ENCODE results near the gene SERPINA12. TPM values are rescaled to one million over a fixed set of nuclear protein-coding genes. Genes with fewer than 3 reads are reported as not detected.
"Not testable (repeated sequence)": the region's sequence is repeated elsewhere in the genome, so short reads cannot be mapped to it uniquely, and the experiment has no call there.

SERPINA12 gene
- total RNA-seq, 2 donors from 2014 or later: 0.82 to 1.1 TPM

GRCh38 chr14:94517641-94518257, 8.5 kb upstream of the SERPINA12 start:
- H3K4me3 ChIP-seq: no peak overlapping the region
- intact Hi-C loops (cut with DNase I): no loop called here
- H3K9me3 ChIP-seq: no peaks in the 10 kb centered on the region
- DNase-seq (ENCODE audit: low spot score): no peak
- TF ChIP-seq CTCF (IDR thresholded peaks at IDR 0.05) (no peak), POLR2AphosphoS5 (IDR thresholded peaks at IDR 0.05) (no peak), POLR2A (IDR thresholded peaks at IDR 0.05) (no peak)
- 27% methylated on average over 7 of the region's 7 CpGs for WGBS
- H3K27ac ChIP-seq: no peak overlapping the region
- H3K36me3 ChIP-seq: no peaks in the 10 kb centered on the region
- H3K27me3 ChIP-seq (replicated peaks; ENCODE audit: insufficient read depth): no peaks in the 10 kb centered on the region
- no peaks in the 10 kb centered on the region for H3K4me1 ChIP-seq (replicated peaks)

GRCh38 chr14:94517248-94517640, 8.0 kb upstream of the SERPINA12 start:
- TF ChIP-seq POLR2A (IDR thresholded peaks at IDR 0.05): no peak
- 52% methylated on average over 10 of the region's 10 CpGs for WGBS
- no peaks in the 10 kb centered on the region for H3K36me3 ChIP-seq
- H3K27ac ChIP-seq: no peak overlapping the region
- no peaks in the 10 kb centered on the region for H3K4me1 ChIP-seq (replicated peaks)
- intact Hi-C loops (cut with DNase I): no loop called here
- no peak overlapping the region for H3K4me3 ChIP-seq
- no peaks in the 10 kb centered on the region for H3K27me3 ChIP-seq (replicated peaks; ENCODE audit: insufficient read depth)
- H3K9me3 ChIP-seq: no peaks in the 10 kb centered on the region
- no peak for DNase-seq (ENCODE audit: low spot score)

GRCh38 chr14:94515856-94516255, 6.6 kb upstream of the SERPINA12 start:
- H3K36me3 ChIP-seq: no peaks in the 10 kb centered on the region
- intact Hi-C loops (cut with DNase I): no loop called here
- no peak overlapping the region for H3K27ac ChIP-seq
- no peaks in the 10 kb centered on the region for H3K4me1 ChIP-seq (replicated peaks)
- DNase-seq (ENCODE audit: low spot score): no peak
- TF ChIP-seq POLR2A (IDR thresholded peaks at IDR 0.05): no peak
- no peak for TF ChIP-seq CTCF (IDR thresholded peaks at IDR 0.05)
- no peak for TF ChIP-seq POLR2AphosphoS5 (IDR thresholded peaks at IDR 0.05)
- no peak overlapping the region for H3K4me3 ChIP-seq
- no peaks in the 10 kb centered on the region for H3K9me3 ChIP-seq
- WGBS: 96% methylated on average over 6 of the region's 6 CpGs
- no peaks in the 10 kb centered on the region for H3K27me3 ChIP-seq (replicated peaks; ENCODE audit: insufficient read depth)

GRCh38 chr14:94515426-94515825, 6.2 kb upstream of the SERPINA12 start:
- Histone ChIP-seq H3K36me3 (no peaks in the 10 kb centered on the region), H3K27ac (no peak overlapping the region), H3K9me3 (no peaks in the 10 kb centered on the region), H3K4me1 (replicated peaks) (no peaks in the 10 kb centered on the region), H3K27me3 (replicated peaks; ENCODE audit: insufficient read depth) (no peaks in the 10 kb centered on the region), H3K4me3 (no peak overlapping the region)
- intact Hi-C loops (cut with DNase I): no loop called here
- TF ChIP-seq POLR2AphosphoS5 (IDR thresholded peaks at IDR 0.05): no peak
- WGBS: 77% methylated on average over 9 of the region's 9 CpGs
- DNase-seq (ENCODE audit: low spot score): no peak

- TF ChIP-seq POLR2A (IDR thresholded peaks at IDR 0.05) (no peak), POLR2AphosphoS5 (IDR thresholded peaks at IDR 0.05) (no peak), CTCF (IDR thresholded peaks at IDR 0.05) (no peak)
- Histone ChIP-seq H3K36me3 (no peaks in the 10 kb centered on the region), H3K9me3 (no peaks in the 10 kb centered on the region), H3K4me3 (no peak overlapping the region), H3K27me3 (replicated peaks; ENCODE audit: insufficient read depth) (no peaks in the 10 kb centered on the region), H3K27ac (no peak overlapping the region), H3K4me1 (replicated peaks) (no peaks in the 10 kb centered on the region)
- intact Hi-C loops (cut with DNase I): no loop called here
- 81% methylated on average over 7 of the region's 7 CpGs for WGBS
- no peak for DNase-seq (ENCODE audit: low spot score)
Observed at GRCh38 chr14:94514351-94514750, 5.1 kb upstream of the SERPINA12 start.

- H3K27me3 ChIP-seq (replicated peaks; ENCODE audit: insufficient read depth); H3K4me3 ChIP-seq; H3K9me3 ChIP-seq; DNase-seq (ENCODE audit: low spot score); H3K27ac ChIP-seq; H3K4me1 ChIP-seq (replicated peaks); H3K36me3 ChIP-seq; intact Hi-C loops (cut with DNase I): not testable (repeated sequence)
- WGBS: 91% methylated on average over 2 of the region's 2 CpGs
Observed at GRCh38 chr14:94510481-94510880, 1.2 kb upstream of the SERPINA12 start.
